Measurements from ENCODE around the gene MRPS34.

MRPS34 gene

DNA sequence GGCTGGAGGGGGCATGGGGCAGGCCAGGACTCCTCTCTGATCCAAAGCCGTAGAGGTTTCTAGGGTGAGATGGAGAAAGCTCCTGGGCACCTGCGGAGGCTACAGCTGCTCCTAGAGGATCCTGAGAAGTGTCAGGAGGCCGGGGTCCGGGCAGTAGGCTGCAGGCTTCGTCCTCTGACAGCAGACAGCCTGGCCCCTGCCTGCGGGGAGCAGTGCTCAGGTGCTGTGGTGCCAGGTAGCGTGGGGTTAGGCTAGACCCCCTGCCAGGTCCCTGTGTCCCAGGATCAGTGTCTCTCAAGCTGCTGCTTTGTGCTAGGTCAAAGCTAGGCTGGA, 1.5 kb upstream of the MRPS34 start:
- DNase-seq = no peak
- TF ChIP-seq GATA1 (IDR thresholded peaks at IDR 0.05; ENCODE audit: low read depth, low read length) (no peak), POLR2A (IDR thresholded peaks at IDR 0.05; ENCODE audit: low read length) (no peak)

GRCh38 chr16:1773703-1774447, 941 bp upstream of the MRPS34 start:
- TF ChIP-seq POLR2A (IDR thresholded peaks at IDR 0.05; ENCODE audit: low read length) (no peak), GATA1 (IDR thresholded peaks at IDR 0.05; ENCODE audit: low read depth, low read length) (no peak)
- peak; percentile 51 to 65 for DNase-seq

DNA sequence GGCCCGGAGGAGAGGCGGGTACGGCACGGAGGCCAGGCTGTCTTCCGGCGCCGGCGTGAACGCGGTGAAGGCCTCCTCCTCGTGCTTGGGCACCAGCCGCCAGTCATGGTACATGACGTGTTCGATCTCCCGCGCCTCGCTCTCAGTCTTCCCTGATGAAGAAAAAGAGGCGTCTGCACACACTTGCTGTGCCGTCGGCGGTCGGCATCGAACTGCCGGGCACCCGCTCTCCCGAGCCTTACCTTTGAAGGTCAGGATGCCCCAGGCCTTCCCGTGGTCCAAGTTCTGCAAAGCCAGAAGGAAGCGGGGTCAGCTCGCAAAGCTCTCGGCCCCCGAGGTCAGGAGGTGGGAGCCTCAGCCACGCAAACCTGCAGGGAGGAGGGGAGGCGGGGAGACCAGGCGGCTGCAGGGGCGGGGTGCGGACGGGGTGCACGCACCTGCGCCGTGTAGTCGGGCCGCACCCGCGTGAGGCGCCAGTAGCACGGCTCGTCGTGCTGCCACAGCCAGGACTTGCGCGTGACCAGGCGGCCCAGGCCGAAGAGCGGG, 499 bp downstream of the MRPS34 start, which contains the start of gene EME2:
Gene EME2 (plus strand): TSS at position 449 of the 546 bp plus-strand sequence. CDS start 418 bp downstream, outside the sequence.
- TF ChIP-seq GATA1 (IDR thresholded peaks at IDR 0.05; ENCODE audit: low read depth, low read length) (no peak), POLR2A (IDR thresholded peaks at IDR 0.05; ENCODE audit: low read length) (no peak)
- peak; percentile 75 to 81 for DNase-seq

DNA sequence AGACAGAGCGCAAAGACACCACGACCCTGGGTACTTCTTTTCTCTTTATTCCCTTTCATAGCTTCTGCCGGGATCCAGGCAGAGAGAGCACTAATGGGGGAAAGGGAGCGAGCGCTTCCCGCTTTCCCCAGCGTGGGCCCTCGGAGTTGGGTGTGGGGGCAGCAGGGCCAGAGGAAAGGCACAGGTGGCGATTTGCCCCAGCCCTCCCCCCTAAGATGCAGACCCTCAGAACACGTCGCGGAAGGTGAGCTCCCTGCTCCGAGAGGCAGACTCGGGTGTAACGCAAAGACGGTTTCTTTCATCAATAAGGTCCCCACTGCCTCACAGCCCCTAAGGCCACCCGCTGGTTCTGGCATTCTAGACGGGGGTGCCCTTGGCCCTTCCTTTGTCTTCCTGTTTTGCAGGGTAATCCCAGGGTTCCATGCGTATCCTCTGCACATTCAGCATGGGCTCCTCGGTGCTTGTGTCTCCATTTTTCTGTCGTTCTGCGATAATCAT, 1.0 kb downstream of the MRPS34 start:
- DNase-seq = no peak

DNA sequence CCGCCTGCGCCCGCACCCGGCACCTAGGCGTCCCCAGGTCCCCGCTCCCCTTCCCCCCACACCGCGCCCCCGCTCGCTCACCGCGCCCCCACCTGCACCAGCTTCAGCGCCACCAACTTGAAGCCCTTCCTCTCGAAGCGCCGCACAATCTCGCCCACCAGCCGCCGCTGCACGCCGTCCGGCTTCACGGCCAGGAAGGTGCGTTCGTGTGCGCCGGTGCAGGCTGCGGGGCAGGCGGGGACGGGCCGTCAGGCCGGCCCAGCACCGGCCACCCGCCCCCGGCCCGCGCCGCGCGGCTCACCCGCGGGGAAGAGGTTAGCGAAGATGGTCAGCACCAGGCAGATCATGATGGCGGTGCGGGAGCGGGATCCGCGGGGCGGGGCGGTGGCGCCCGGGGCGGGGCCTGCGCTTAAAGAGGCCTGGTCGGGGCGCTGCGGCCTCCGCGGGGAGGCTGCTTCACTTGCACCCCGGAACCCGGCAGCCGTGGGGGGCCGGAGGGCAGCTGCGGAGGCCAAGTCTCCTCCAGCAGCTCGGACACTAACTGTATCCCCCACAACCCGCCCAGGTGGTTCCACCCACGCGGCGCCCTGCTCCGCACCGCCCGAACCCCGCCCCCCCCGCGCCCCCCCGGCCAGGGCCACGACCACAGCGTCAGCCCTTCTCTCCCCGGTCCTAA, 1.6 kb downstream of the MRPS34 start, which contains the start of gene NME3:
Gene NME3 (minus strand): TSS at position 356 of the 676 bp plus-strand sequence. CDS start 9 bp downstream, at position 347.
- peak; percentile 83 to 84 for DNase-seq
- TF ChIP-seq GATA1 (IDR thresholded peaks at IDR 0.05; ENCODE audit: low read depth, low read length) (no peak), POLR2A (IDR thresholded peaks at IDR 0.05; ENCODE audit: low read length) (no peak)

More for the DNA sequence above, 1.0 kb downstream of the MRPS34 start:
- TF ChIP-seq GATA1 (IDR thresholded peaks at IDR 0.05; ENCODE audit: low read depth, low read length) (no peak), POLR2A (IDR thresholded peaks at IDR 0.05; ENCODE audit: low read length) (no peak)

GRCh38 chr16:1770328-1771187, 2.4 kb downstream of the MRPS34 start:
- TF ChIP-seq GATA1 (IDR thresholded peaks at IDR 0.05; ENCODE audit: low read depth, low read length) = no peak
- no peak for TF ChIP-seq POLR2A (IDR thresholded peaks at IDR 0.05; ENCODE audit: low read length)
- DNase-seq = no peak

- DNase-seq = no peak
- no peak for TF ChIP-seq POLR2A (IDR thresholded peaks at IDR 0.05; ENCODE audit: low read length)
- no peak for TF ChIP-seq GATA1 (IDR thresholded peaks at IDR 0.05; ENCODE audit: low read depth, low read length)
Measured at GRCh38 chr16:1769402-1770300, 3.3 kb downstream of the MRPS34 start.

GRCh38 chr16:1768767-1769401, 4.0 kb downstream of the MRPS34 start:
- no peak for DNase-seq
- TF ChIP-seq GATA1 (IDR thresholded peaks at IDR 0.05; ENCODE audit: low read depth, low read length) (no peak), POLR2A (IDR thresholded peaks at IDR 0.05; ENCODE audit: low read length) (no peak)

GRCh38 chr16:1768061-1768766, 4.7 kb downstream of the MRPS34 start:
- DNase-seq = no peak
- TF ChIP-seq POLR2A (IDR thresholded peaks at IDR 0.05; ENCODE audit: low read length) (no peak), GATA1 (IDR thresholded peaks at IDR 0.05; ENCODE audit: low read depth, low read length) (no peak)

GRCh38 chr16:1767116-1767994, 5.6 kb downstream of the MRPS34 start:
- TF ChIP-seq GATA1 (IDR thresholded peaks at IDR 0.05; ENCODE audit: low read depth, low read length) (no peak), POLR2A (IDR thresholded peaks at IDR 0.05; ENCODE audit: low read length) (no peak)
- no peak for DNase-seq

DNA sequence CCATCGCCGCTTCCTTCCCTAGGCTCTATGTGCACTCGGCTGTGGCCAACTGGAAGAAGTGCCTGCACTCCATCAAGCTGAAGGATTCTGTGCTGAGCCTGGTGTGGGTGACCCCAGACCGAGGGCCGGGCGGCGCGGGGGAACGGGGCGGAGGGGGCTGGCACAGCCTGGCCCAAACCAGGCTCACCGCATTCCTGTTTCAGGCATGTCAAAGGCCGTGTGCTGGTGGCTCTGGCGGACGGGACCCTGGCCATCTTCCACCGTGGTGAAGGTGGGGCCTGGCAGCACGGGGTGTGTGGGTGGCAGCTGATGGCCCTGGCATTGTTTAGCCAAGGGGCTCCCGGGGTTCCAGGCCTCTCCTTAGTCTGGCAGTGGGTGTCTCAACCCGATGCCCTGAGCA, 6.2 kb downstream of the MRPS34 start:
- no peak for DNase-seq
- TF ChIP-seq POLR2A (IDR thresholded peaks at IDR 0.05; ENCODE audit: low read length) (no peak), GATA1 (IDR thresholded peaks at IDR 0.05; ENCODE audit: low read depth, low read length) (no peak)

All from erythroblast (primary cell).